ENCODE results near the gene UQCC2.
A peak's percentile ranks its signal among the peaks of the same experiment; 100 is the strongest.

UQCC2 gene

DNA sequence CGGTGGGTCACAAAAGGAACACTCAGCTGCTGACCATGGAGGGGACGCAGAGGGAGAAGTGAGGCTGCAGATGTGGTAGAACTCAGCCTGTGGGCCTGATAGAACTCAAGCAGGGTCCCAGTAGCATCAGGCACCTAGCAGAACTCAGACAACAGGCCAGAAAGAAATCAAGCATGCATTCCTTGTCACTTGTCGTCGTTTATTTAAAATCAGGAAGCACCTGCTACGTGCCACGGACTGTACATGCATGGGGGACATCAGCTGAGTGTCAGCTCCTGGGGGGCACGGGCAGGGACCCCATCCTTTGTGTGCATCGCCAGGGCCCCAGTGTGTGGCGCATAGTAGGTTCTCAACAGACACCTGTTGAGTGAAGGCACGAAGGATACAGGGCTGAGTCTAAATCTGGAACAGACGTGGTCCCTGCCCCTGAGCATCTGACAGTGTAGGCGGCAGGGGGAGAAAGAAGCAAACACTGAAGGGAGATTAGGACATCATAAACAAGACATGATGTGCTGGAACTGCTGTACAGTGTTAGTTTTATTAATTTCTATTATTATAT is 32.5 kb downstream of the UQCC2 start:
- Mint-ChIP-seq H3K27ac (no peak overlapping the region), H3K27me3 (no peaks in the 10 kb centered on the region), H3K4me1 (peaks cover 8% of the 10 kb centered on the region), H3K9me3 (no peaks in the 10 kb centered on the region), H3K36me3 (peaks cover 43% of the 10 kb centered on the region), H3K4me3 (no peak overlapping the region)
- DNase-seq (ENCODE audit: low spot score in 2 of 2) (no peak), ATAC-seq (ENCODE audit: low read depth) (no peak)

DNA sequence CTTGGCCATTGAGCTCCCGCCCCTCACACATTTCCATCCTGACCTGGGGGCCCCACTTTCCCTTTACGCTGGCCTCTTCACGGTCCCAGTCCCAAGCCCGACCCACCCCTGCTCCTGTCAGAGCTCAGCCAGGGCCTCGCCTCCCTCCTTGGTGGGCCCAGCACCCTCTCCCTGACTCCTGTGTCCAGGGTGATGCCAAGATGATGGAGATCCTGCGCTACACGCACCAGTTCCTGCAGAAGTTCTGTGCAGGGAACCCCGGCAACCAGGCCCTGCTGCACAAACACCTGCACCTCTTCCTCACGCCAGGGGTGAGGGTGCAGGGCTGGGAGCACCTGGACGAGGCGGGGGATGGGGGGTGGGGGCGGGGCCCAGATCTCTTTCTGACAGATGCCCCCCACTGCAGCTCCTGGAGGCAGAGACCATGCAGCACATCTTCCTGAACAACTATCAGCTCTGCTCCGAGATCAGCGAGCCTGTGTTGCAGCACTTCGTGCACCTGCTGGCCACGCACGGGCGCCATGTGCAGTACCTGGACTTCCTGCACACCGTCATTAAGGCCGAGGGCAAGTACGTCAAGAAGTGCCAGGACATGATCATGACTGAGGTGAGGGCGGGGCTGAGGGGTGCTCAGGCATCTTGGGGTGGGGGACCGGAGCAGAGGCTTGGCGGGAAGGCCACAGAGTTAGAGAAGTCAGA is 33.1 kb downstream of the UQCC2 start:
- Mint-ChIP-seq H3K27ac (no peak overlapping the region), H3K36me3 (peaks cover 42% of the 10 kb centered on the region), H3K9me3 (no peaks in the 10 kb centered on the region), H3K4me1 (peaks cover 8% of the 10 kb centered on the region), H3K27me3 (no peaks in the 10 kb centered on the region), H3K4me3 (no peak overlapping the region)
- DNase-seq (ENCODE audit: low spot score in 2 of 2): no peak
- no peak for ATAC-seq (ENCODE audit: low read depth)

DNA sequence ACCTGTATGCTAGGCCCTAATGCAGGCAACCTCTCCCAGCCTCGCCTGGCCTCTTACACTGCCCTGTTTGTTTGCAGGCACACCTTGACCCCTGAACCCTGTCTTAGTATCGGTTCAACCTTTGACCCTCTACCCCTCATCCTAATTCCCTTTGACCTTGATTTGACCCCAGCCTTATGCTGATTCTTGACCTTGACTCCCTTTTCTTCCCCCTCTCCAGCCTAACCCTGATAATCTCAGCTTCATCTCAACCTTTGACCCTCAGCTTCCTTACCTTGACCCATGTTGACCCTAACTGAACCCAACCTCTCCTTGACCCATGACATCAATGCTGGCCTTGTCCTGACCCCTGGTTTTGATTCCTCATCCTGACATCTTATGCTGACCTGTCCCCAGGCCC is 33.8 kb downstream of the UQCC2 start:
- Mint-ChIP-seq H3K4me3 (no peak overlapping the region), H3K36me3 (peaks cover 41% of the 10 kb centered on the region), H3K27ac (peak overlapping the region; percentile 22), H3K27me3 (no peaks in the 10 kb centered on the region), H3K9me3 (no peaks in the 10 kb centered on the region), H3K4me1 (peaks cover 8% of the 10 kb centered on the region)
- ATAC-seq (ENCODE audit: low read depth): no peak
- no peak for DNase-seq (ENCODE audit: low spot score in 2 of 2)

DNA sequence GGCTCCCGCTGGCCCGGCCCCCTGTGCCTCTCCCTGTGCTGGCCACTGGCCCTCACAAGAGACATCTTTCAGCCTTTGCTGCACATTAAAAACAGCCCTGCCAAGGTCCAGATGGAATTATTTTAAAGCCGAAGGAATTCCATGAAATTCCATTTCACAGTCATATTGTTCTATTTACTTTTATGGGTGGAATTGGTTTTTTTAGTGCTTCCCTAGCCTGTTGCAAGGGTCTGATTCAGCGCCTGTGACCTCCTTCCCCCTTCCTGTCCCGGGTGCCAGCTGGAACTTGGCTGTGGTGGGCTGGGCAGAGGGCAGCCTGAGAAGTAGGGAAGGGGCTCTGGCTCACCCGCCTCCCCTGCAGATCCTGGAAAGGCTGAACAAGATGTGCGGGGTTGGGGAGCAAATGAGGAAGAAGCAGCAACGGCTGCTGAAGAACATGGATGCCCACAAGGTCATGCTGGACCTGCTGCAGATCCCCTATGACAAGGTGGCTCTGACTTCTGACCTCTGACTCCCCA is 34.3 kb downstream of the UQCC2 start:
- DNase-seq (ENCODE audit: low spot score in 2 of 2) (no peak), ATAC-seq (ENCODE audit: low read depth) (no peak)
- H3K4me3 Mint-ChIP-seq: no peak overlapping the region
- no peaks in the 10 kb centered on the region for H3K27me3 Mint-ChIP-seq
- H3K36me3 Mint-ChIP-seq: peaks cover 36% of the 10 kb centered on the region
- peak overlapping the region; percentile 22 for H3K27ac Mint-ChIP-seq
- peaks cover 8% of the 10 kb centered on the region for H3K4me1 Mint-ChIP-seq
- no peaks in the 10 kb centered on the region for H3K9me3 Mint-ChIP-seq

DNA sequence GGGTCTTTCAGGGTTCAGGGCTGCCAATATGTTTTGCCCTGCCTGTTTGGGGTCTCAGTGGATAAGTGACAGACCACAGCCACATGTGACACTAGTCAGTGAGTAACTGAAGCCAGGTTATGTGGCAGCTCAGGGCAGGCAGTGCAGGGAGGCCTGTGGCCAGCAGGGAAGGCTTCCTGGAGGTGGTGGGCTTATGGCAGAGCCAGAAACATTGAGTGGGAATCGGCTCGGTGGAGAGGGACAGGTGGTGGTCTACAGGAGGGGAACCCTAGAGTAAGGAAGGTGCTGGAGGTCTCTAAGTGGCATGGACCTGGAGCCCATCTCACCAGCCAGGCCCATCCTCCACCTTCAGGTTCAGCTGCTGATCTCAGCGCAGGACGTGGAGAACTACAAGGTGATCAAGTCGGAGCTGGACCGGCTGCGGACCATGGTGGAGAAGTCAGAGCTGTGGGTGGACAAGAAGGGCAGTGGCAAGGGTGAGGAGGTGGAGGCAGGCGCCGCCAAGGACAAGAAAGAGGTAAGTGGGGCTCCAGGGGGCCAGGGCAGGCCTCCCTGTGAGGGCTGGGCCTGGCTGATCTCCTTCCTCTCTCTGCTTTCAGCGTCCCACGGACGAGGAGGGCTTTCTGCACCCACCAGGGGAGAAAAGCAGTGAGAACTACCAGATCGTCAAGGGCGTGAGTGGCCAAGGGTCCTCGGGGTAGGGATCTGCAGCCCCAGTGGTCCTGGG is 34.9 kb downstream of the UQCC2 start:
- Mint-ChIP-seq H3K27ac (no peak overlapping the region), H3K27me3 (no peaks in the 10 kb centered on the region), H3K4me3 (no peak overlapping the region), H3K9me3 (no peaks in the 10 kb centered on the region), H3K4me1 (peaks cover 8% of the 10 kb centered on the region), H3K36me3 (peaks cover 39% of the 10 kb centered on the region)
- DNase-seq (ENCODE audit: low spot score in 2 of 2) (no peak), ATAC-seq (ENCODE audit: low read depth) (no peak)

DNA sequence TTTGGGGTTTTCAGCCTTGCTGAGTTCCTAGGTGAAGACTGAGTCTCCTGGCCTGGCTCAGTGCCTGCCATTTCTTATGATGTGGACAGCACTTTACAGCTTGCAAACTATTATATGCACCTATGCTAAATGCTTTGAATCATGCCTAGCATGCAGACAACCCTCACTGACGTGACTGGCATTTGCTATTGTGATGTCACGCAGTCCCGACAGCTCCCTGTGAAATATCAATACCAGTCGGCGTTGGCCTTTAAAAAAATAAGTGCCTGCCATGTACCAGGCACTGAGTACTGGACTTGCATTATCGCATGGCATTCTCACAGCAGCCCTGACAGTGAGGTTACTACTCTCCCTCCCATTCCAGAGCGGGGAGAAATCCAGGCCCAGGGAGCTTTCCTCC is 35.5 kb downstream of the UQCC2 start:
- Mint-ChIP-seq H3K27me3 (no peaks in the 10 kb centered on the region), H3K4me1 (peaks cover 8% of the 10 kb centered on the region), H3K36me3 (peaks cover 37% of the 10 kb centered on the region), H3K27ac (no peak overlapping the region), H3K4me3 (no peak overlapping the region), H3K9me3 (no peaks in the 10 kb centered on the region)
- ATAC-seq (ENCODE audit: low read depth) (no peak), DNase-seq (ENCODE audit: low spot score in 2 of 2) (no peak)

DNA sequence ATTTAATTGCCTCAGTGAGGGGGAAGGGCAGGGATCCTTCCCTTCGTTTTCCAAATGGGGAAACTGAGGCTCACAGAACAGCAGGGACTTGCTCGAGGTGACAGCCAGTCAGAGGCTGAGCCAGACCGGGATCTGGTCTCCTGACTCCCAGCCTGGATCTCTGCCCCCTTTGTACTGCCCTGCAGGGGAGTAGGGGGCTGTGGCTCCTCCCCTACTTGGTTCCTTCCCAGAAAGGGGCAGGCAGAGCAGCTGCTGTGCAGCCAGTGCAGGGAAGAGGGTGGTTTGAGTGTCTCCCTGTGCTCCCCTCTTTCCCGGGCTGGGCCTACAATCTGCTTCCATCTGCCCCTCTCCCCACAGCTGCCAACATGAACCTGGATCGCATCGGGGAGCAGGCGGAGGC is 37.6 kb downstream of the UQCC2 start:
- Mint-ChIP-seq H3K36me3 (peaks cover 35% of the 10 kb centered on the region), H3K4me3 (no peak overlapping the region), H3K27me3 (no peaks in the 10 kb centered on the region), H3K27ac (peak overlapping the region; percentile 33), H3K4me1 (peaks cover 18% of the 10 kb centered on the region), H3K9me3 (no peaks in the 10 kb centered on the region)
- ATAC-seq (ENCODE audit: low read depth) (no peak), DNase-seq (ENCODE audit: low spot score in 2 of 2) (no peak)

DNA sequence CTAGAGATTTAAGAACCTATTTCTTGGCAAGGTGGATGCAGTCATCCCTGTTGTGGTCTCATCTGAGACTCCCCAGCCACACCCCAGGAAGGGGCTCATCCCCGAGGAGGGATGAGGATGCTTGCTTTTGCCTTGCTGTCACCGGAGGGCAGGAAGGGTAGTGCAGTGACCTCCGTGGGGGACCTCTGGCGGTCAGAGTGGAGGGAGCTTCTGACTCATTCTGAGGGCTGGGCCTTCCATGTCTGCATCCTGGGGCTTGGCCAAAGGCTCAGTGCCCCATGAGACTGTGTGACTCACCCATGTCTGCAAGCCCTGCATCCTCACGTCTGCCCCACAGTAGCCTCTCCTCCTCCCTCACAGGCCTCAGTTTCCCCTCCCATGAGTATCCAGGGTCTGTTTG is 38.7 kb downstream of the UQCC2 start:
- ATAC-seq (ENCODE audit: low read depth) (no peak), DNase-seq (ENCODE audit: low spot score in 2 of 2) (no peak)
- peaks cover 20% of the 10 kb centered on the region for H3K4me1 Mint-ChIP-seq
- no peaks in the 10 kb centered on the region for H3K9me3 Mint-ChIP-seq
- peaks cover 36% of the 10 kb centered on the region for H3K36me3 Mint-ChIP-seq
- no peak overlapping the region for H3K27ac Mint-ChIP-seq
- H3K4me3 Mint-ChIP-seq: no peak overlapping the region
- no peaks in the 10 kb centered on the region for H3K27me3 Mint-ChIP-seq

DNA sequence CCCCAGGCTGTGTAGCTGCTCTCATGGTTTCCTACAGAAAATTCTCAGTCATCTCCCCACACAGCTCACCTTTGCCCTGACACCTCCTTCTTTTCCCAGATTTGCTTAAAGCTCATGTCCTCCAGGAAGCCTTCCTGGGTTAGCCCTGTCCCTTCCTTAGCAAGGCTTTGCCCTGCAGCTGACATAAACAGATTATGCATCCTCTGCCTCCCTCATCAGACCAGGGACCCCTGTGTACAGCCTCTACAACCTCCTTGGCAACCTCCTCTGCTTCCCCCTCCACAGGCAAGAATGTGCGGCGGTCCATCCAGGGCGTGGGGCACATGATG is 39.8 kb downstream of the UQCC2 start:
- no peak for DNase-seq (ENCODE audit: low spot score in 2 of 2)

DNA sequence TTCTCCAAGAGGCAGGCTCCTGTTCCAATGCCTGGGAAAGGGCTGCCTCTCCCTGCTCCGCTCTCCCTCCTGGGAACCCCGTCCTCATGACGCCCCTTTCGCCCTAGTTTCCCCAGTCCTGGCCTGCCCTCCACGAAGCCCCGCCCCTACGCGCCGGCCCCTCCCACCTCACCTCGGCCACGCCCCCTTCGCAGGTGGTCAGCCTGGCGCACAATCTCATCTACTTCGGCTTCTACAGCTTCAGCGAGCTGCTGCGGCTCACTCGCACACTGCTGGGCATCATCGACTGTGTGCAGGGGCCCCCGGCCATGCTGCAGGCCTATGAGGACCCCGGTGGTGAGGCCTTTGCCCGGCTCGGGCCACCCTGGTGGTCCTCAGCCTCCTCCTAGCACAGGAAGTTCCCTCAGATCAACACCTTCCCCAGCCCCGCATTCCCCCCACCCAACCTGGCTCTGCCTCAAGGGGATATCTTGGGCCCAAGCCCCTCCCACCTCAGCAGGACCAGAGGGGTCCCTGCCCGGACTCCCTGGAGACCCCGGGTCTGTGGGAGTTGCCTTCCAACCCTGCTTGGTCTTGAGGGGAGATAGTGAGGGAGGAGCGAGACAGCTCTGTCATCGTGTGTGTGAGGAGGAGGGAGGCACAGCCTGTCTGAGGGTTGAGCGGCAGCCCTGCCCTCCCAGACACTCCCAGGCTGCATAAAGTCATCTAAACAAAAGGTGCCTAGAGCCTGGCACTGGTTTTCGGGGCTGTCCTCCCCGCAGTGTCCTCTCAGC is 40.3 kb downstream of the UQCC2 start:
- no peak for ATAC-seq (ENCODE audit: low read depth)
- Mint-ChIP-seq H3K9me3 (no peaks in the 10 kb centered on the region), H3K4me1 (peaks cover 17% of the 10 kb centered on the region), H3K36me3 (peaks cover 31% of the 10 kb centered on the region), H3K4me3 (no peak overlapping the region), H3K27ac (no peak overlapping the region), H3K27me3 (no peaks in the 10 kb centered on the region)
- DNase-seq (ENCODE audit: low spot score in 2 of 2): no peak

More for the DNA sequence above, 39.8 kb downstream of the UQCC2 start:
- ATAC-seq (ENCODE audit: low read depth): no peak
- H3K4me3 Mint-ChIP-seq: no peak overlapping the region
- no peaks in the 10 kb centered on the region for H3K9me3 Mint-ChIP-seq
- H3K36me3 Mint-ChIP-seq: peaks cover 34% of the 10 kb centered on the region
- H3K4me1 Mint-ChIP-seq: peaks cover 17% of the 10 kb centered on the region
- peak overlapping the region; percentile 68 for H3K27ac Mint-ChIP-seq
- H3K27me3 Mint-ChIP-seq: no peaks in the 10 kb centered on the region

DNA sequence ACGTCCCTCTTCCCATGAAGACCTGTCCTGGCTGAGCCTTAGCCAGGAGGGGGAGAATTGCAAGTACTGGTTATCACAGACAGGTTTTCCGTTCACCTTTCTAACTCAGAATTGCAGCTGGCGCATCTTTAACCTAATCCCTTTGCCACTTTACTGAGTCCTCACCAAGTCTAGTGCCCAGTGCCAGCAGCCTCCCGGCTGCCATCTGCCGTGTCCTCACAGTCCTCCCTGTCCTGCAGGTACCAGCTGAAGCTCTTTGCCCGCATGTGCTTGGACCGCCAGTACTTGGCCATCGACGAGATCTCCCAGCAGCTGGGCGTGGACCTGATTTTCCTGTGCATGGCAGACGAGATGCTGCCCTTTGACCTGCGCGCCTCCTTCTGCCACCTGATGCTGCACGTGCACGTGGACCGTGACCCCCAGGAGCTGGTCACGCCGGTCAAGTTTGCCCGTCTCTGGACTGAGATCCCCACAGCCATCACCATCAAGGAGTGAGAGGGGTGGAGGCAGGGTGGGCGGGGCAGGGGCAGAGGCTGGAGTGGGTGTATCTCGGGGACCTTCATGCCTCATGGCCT is 41.3 kb downstream of the UQCC2 start:
- ATAC-seq (ENCODE audit: low read depth): no peak
- Mint-ChIP-seq H3K4me1 (peaks cover 17% of the 10 kb centered on the region), H3K4me3 (peak overlapping the region; percentile 27), H3K9me3 (no peaks in the 10 kb centered on the region), H3K27me3 (no peaks in the 10 kb centered on the region), H3K36me3 (peaks cover 31% of the 10 kb centered on the region), H3K27ac (peak overlapping the region; percentile 94)
- no peak for DNase-seq (ENCODE audit: low spot score in 2 of 2)

DNA sequence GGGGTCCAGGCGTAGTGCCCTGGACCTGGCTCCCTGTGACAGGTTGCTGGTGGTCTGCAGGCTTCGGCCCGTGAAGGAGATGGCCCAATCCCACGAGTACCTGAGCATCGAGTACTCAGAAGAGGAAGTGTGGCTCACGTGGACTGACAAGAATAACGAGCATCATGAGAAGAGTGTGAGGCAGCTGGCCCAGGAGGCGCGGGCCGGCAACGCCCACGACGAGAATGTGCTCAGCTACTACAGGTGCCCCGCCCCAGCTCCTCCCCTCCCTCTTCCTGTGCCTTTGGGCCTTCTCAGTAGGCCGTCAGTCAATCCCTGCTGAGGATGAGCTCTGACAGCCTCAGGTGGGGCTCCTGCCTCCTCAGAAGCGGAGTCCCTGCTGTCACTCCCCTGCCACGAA is 42.6 kb downstream of the UQCC2 start:
- peak; percentile 99 for ATAC-seq (ENCODE audit: low read depth)
- DNase-seq (ENCODE audit: low spot score in 2 of 2): peak; percentile 48 to 66

DNA sequence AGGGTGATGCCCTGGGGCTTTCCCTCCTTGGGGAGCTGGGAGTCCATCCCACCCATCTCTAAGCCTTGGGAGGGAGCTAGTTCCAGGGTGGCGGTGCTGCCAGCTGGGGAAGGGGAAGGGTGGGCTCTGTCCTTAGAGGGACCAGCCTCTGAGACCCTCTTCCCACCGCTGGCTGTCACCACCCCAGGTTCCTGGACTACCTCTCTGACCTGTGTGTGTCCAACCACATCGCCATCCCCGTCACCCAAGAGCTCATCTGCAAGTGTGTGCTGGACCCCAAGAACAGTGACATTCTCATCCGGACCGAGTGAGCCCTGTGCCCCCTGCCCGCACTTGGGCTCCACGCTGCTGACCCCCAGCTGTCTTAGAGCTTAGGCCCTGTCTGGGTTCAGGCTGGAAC is 43.2 kb downstream of the UQCC2 start:
- H3K27ac Mint-ChIP-seq: peak overlapping the region; percentile 94
- no peak overlapping the region for H3K4me3 Mint-ChIP-seq
- no peak for DNase-seq (ENCODE audit: low spot score in 2 of 2)
- peaks cover 17% of the 10 kb centered on the region for H3K4me1 Mint-ChIP-seq
- no peaks in the 10 kb centered on the region for H3K27me3 Mint-ChIP-seq
- H3K9me3 Mint-ChIP-seq: no peaks in the 10 kb centered on the region
- no peak for ATAC-seq (ENCODE audit: low read depth)
- peaks cover 24% of the 10 kb centered on the region for H3K36me3 Mint-ChIP-seq

More for the DNA sequence above, 42.6 kb downstream of the UQCC2 start:
- H3K4me3 Mint-ChIP-seq: no peak overlapping the region
- H3K27ac Mint-ChIP-seq: peak overlapping the region; percentile 94
- no peaks in the 10 kb centered on the region for H3K9me3 Mint-ChIP-seq
- H3K36me3 Mint-ChIP-seq: peaks cover 27% of the 10 kb centered on the region
- H3K27me3 Mint-ChIP-seq: no peaks in the 10 kb centered on the region
- peaks cover 17% of the 10 kb centered on the region for H3K4me1 Mint-ChIP-seq

DNA sequence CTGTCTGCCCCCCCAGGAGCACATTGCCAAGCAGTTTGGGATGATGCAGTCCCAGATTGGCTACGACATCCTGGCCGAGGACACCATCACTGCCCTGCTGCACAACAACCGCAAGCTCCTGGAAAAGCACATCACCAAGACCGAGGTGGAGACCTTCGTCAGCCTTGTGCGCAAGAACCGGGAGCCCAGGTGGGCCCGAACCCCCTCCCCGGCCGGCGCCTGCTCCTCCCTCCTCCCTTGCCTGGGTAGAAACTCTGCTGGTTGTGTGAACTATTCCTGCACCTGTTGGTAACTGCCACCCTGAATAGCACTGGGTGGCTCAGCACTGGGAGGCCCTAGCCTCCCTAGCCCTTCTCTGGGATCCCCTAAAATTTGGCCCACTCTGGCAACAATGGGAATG is 43.7 kb downstream of the UQCC2 start:
- Mint-ChIP-seq H3K4me3 (no peak overlapping the region), H3K9me3 (no peaks in the 10 kb centered on the region), H3K36me3 (peaks cover 24% of the 10 kb centered on the region), H3K27me3 (no peaks in the 10 kb centered on the region), H3K27ac (peak overlapping the region; percentile 94), H3K4me1 (peaks cover 17% of the 10 kb centered on the region)
- no peak for ATAC-seq (ENCODE audit: low read depth)
- DNase-seq (ENCODE audit: low spot score in 2 of 2): no peak
